Epithelial cell of alveolus of lung (primary cell): ENCODE data around the gene FRMPD4. TPM values are rescaled to one million over a fixed set of nuclear protein-coding genes. Genes with fewer than 3 reads are reported as not detected.

Experiments used
- total RNA-seq: library from RNA; depleted of rRNA; stranded (reverse); fragments of >200 nt; gene quantifications from 2 replicates; pipeline ENCODE4 v1.2.1, GENCODE V29; 2015

FRMPD4 gene
- 0.48 and 1.0 TPM in 2 replicates for total RNA-seq

DNA sequence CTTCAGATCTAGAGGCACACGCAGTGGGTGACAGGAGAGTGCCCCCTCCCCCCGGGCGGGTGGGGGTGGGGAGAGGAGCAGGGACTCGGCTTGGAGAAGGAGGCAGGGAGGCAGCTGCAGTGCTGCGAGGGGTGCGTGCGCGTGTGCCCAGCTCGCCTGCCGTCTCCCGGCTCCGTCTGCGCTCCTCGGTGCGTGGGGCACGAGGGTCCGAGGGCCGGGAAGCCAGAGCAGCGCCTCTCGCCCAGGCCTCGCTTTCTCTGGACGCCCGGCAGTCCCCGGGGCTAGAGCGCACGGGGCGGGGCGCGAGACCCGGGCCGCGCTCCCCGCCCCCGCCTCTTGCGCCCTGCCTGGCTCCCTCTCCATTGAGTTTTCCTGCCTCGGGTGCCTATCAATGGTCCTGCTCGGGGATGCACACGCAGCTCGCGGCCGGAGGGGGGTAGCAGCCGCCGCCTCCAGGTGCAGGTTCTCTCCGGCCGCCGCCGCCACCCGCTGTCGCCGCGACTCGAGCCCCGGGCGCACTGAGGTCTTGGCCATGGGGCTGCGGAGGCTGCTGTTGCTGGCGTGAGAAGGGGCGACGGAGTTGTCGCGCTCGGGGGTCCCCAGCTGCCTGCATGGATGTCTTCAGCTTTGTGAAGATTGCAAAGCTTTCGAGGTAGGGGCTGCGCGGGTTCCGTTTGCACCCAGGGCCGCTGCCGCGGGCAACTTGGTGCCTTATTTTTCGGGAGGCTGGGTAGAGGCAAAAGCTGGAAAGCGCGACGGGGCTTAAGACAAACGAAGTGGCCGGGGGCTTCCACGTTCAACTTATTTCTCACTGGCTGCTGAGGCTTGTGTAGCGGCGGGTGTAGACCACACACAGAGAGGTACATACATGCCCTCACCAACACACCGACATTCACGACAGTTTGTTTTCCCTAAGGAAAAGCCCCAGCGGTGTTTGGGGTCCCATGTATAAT, at the start of gene FRMPD4:
Gene FRMPD4 (plus strand): TSS at position 113 of the 953 bp plus-strand sequence. CDS start 499 bp downstream, at position 612.

